Right lobe of liver (tissue), 6 donors: ENCODE data around the gene ERC1. TPM values are rescaled to one million over a fixed set of nuclear protein-coding genes. Genes with fewer than 3 reads are reported as not detected.

Experiments used
- ATAC-seq, 4 donors: fragments of 200-7000 bp; cut with Tn5 transposase; one replicate each; pipeline ENCODE4 v1.9.1; 2020; ENCODE audit warnings: mild to moderate bottlenecking in 4 of 4, moderate library complexity in 4 of 4
- DNase-seq, 3 donors: peaks; one replicate each; pipeline ENCODE4 v3.0.0-alpha.2; 2020
- H3K27ac ChIP-seq, 3 donors: fragments of 200-600 bp; one replicate each; pipeline ENCODE4 v1.8.0; 2022
- H3K27me3 ChIP-seq, 2 donors: fragments of 200-600 bp; one replicate each; pipeline ENCODE4 v1.8.0; 2022
- H3K36me3 ChIP-seq, 4 donors: fragments of 200-600 bp; sonication (generic) in 1 of 4; one replicate each; pipeline versions ENCODE4 v1.5.1 to v1.8.0; 2017 to 2022; ENCODE audit warnings: control low read depth in 1 of 4
- H3K4me1 ChIP-seq, 4 donors: fragments of 200-600 bp; sonication (generic) in 1 of 4; one replicate each; pipeline versions ENCODE4 v1.5.1 to v1.8.0; 2017 to 2022; ENCODE audit warnings: control low read depth in 1 of 4
- H3K4me3 ChIP-seq, 3 donors: fragments of 200-600 bp; one replicate each; pipeline ENCODE4 v1.8.0; 2022
- H3K9me3 ChIP-seq, 4 donors: fragments of 200-600 bp; sonication (generic) in 1 of 4; one replicate each; pipeline versions ENCODE4 v1.5.1 to v1.8.0; 2017 to 2022; ENCODE audit warnings: control low read depth in 1 of 4
- POLR2A ChIP-seq: fragments of 450-650 bp; IDR thresholded peaks from one replicate; pipeline ENCODE4 v1.6.1; 2017; ENCODE audit warnings: antibody characterized with exemption, mild to moderate bottlenecking
- WGBS: methylation state at CpG from one replicate; pipeline ENCODE4 v1.1.6; 2018; ENCODE audit warnings: low coverage, low lambda C conversion rate; ENCODE audit not compliant: insufficient coverage; ENCODE audit errors: missing lambda C conversion rate; 5-methylcytosine and 5-hydroxymethylcytosine counted together
- intact Hi-C, 2 donors: fragments of 100-400 bp; cut with DNase I; formaldehyde crosslinking; loops; one replicate each; pipeline versions ENCODE4 v1.11.2 to v1.14.1; 2022
- total RNA-seq, 6 experiments: library from RNA; depleted of rRNA in 2 of 6; stranded (reverse); fragments of >200 nt in 2 of 6; fragmentation: NEBNext Ultra II Directional in 3 of 6; extraction: Animal tissue kit (Norgen Biotek cat#: 25700) in 3 of 6; gene quantifications; one replicate each; pipeline versions ENCODE4 v1.1.0 to v1.2.4, GENCODE V29; 2016 to 2023
- TF ChIP-seq, protein P1 (sequence below), 4 donors: fragments of 200-600 bp in 3 of 4; fragments of 450-650 bp in 1 of 4; IDR thresholded peaks; one replicate each; pipeline versions ENCODE4 v1.5.1 to v1.8.0; 2016 to 2022; ENCODE audit warnings: antibody characterized with exemption in 4 of 4, mild to moderate bottlenecking in 2 of 4
- donor health status: DM: no; HTN: yes; CAD: no.
- donor health status: DM: no; HTN: no; CAD: no.
- donor health status: DM: no; HTN: no; CAD: no.
- donor health status: DM: no; HTN: yes; CAD: no.
- donor health status: DM: no; HTN: yes; CAD: no.

Gene ERC1
- total RNA-seq, 6 experiments from 2014 or later, result 24.8 to 30.8 (median 28.6) TPM

DNA sequence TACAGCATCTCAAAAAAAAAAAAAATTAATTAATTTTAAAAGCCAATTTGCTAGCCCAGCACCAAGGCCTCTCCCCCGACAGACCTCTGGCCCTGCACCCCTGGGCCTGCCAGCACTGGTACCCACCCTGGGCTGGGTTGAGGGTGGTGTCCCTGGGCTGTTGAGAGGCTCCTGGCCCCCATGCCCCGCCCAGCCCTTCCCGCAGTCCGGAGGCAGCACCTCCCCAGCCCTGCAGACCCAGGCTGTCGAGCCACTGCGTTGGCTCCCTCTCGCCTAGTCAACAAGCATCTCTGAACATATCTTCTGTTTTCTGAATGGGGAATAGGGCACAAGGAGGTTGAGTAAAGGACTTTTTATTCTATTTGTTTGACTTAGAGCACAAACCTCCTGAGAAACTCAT is 516.3 kb downstream of the ERC1 start:
- 82% methylated on average over 4 of the region's 7 CpGs for WGBS
- no peaks in the 10 kb centered on the region for H3K36me3 ChIP-seq
- no peak overlapping the region for H3K4me3 ChIP-seq
- TF ChIP-seq, protein P1, sequence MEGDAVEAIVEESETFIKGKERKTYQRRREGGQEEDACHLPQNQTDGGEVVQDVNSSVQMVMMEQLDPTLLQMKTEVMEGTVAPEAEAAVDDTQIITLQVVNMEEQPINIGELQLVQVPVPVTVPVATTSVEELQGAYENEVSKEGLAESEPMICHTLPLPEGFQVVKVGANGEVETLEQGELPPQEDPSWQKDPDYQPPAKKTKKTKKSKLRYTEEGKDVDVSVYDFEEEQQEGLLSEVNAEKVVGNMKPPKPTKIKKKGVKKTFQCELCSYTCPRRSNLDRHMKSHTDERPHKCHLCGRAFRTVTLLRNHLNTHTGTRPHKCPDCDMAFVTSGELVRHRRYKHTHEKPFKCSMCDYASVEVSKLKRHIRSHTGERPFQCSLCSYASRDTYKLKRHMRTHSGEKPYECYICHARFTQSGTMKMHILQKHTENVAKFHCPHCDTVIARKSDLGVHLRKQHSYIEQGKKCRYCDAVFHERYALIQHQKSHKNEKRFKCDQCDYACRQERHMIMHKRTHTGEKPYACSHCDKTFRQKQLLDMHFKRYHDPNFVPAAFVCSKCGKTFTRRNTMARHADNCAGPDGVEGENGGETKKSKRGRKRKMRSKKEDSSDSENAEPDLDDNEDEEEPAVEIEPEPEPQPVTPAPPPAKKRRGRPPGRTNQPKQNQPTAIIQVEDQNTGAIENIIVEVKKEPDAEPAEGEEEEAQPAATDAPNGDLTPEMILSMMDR (IDR thresholded peaks at IDR 0.05), result no peak
- no peak for TF ChIP-seq POLR2A
- no peaks in the 10 kb centered on the region for H3K4me1 ChIP-seq
- no peaks in the 10 kb centered on the region for H3K9me3 ChIP-seq
- no peaks in the 10 kb centered on the region for H3K27me3 ChIP-seq
- intact Hi-C loops, result no loop called here
- H3K27ac ChIP-seq, result no peak overlapping the region
- ATAC-seq, result no peak
- no peak for DNase-seq

DNA sequence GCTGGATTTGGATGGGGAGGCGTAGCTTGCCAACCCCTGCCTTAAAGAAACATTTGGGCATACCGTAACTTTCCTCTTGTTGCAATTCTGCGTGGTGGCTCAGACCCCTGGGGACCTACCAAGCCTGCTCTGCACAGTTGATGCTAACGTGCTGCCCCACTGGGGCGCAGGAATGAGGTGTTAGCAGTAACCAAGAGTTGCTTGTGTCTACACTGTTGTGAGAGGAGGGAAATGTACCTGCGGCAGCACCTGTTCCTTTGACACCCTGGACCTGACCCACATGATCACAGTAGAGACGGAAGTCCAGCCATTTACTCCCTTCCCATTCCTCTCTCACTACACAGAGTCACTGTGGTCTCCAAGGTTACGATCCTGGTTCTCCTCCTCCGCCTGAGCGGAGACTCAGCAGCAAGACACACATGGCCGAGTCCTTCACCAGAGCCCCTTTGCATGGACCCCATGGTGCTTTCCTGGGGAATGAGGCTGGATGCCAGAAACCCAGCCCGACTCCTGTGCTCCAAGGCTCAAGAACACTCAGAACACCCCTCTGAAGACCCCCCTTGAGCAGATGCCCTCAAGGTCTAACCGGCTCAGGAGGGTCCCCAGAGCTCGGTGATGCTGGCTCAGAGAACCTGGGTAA is 518.5 kb downstream of the ERC1 start:
- TF ChIP-seq POLR2A, result no peak
- TF ChIP-seq, protein P1 (IDR thresholded peaks at IDR 0.05), result no peak
- intact Hi-C loops, result no loop called here
- H3K4me3 ChIP-seq, result no peak overlapping the region
- no peaks in the 10 kb centered on the region for H3K27me3 ChIP-seq
- H3K9me3 ChIP-seq, result no peaks in the 10 kb centered on the region
- 84% methylated on average over 5 of the region's 14 CpGs for WGBS
- H3K27ac ChIP-seq, result no peak overlapping the region
- DNase-seq (no peak), ATAC-seq (peak in 1 of 4 donors; percentile 29)
- H3K4me1 ChIP-seq, result no peaks in the 10 kb centered on the region
- no peaks in the 10 kb centered on the region for H3K36me3 ChIP-seq

DNA sequence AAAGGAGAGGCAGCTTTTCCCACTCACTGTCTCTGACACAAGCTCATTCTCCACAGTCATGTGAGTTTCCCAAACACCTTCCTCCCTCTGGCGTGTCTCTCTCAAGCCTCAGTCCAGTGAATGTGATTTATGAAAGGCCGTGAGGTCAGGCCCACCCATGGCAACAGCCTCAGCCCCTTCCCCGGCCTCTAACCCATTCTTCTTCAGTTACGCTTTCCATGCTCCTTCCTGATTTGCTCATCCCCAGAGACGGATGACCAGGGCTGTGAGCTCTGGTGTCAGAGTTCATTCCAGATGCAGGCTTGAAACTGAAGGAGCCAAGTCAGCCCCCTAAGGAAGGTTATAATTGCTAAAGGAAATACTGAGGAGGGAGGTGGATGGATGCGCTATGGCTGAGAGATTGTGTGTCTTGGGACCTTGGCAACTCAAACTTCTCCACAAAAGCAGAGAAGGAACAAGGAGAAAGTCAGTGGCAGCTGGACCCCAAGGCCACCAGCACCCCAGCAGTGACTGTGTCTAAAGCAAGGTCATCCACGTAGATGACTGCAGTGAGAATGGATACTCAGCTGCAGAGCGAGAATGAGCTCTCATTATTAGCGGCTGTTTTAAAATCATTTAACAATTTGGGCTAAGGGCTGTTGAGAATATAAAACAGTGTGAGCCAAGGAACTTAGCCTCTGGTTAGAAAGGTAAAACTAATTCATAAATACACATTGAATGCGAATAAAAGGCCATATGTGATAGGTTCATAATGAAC is 519.2 kb downstream of the ERC1 start:
- Histone ChIP-seq H3K9me3 (no peaks in the 10 kb centered on the region), H3K4me3 (no peak overlapping the region), H3K27me3 (no peaks in the 10 kb centered on the region), H3K27ac (no peak overlapping the region), H3K36me3 (no peaks in the 10 kb centered on the region), H3K4me1 (no peaks in the 10 kb centered on the region)
- DNase-seq, result no peak
- 66% methylated on average over 10 of the region's 10 CpGs for WGBS
- TF ChIP-seq POLR2A, result no peak
- TF ChIP-seq, protein P1 (IDR thresholded peaks at IDR 0.05), result no peak
- ATAC-seq, result no peak
- intact Hi-C loops, result no loop called here

DNA sequence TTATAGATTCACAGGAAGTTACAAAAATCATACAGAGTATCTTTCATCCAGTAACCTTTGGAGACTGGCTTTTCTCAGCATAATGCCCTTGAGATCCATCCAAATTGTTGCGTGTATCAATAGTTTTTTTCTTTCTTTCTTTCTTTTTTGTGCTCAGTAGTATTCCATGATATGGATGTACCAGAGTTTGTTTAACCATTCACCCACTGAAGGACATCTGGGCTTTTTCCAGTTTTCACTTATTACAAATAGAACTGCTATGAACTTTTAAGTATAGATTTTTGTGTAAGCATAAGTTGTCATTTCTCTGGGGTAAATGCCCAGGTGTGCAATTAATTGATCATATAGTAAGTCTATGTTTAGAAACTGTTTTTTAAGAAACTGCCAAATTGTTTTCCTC is 524.0 kb downstream of the ERC1 start:
- Histone ChIP-seq H3K9me3 (no peaks in the 10 kb centered on the region), H3K27ac (no peak overlapping the region), H3K36me3 (no peaks in the 10 kb centered on the region), H3K27me3 (no peaks in the 10 kb centered on the region), H3K4me1 (peaks cover 0 to 9% (median 0%) of the 10 kb centered on the region in 4 donors), H3K4me3 (no peak overlapping the region)
- intact Hi-C loops, result no loop called here
- TF ChIP-seq POLR2A, result no peak
- TF ChIP-seq, protein P1 (IDR thresholded peaks at IDR 0.05), result no peak
- DNase-seq, result no peak
- WGBS, result 87% methylated on average over 1 of the region's 1 CpG
- no peak for ATAC-seq
